HTERT RPE-1 (cell line): ENCODE results near the gene WWP2.
"Not testable (repeated sequence)": the region's sequence is repeated elsewhere in the genome, so short reads cannot be mapped to it uniquely, and the experiment has no call there.

Source experiments
- in situ Hi-C: fragments of 300-500 bp; cut with MboI; formaldehyde crosslinking; loops from 4 replicates; pipeline ENCODE4 v1.14.3; 2020; ENCODE audit warnings: low sequenced_read_pairs

WWP2 gene

GRCh38 chr16:69761983-69762813 lies at the start of gene WWP2:
Gene WWP2, plus strand, starts transcription at chr16:69762332. Its CDS starts 24,679 bp downstream, at chr16:69787011.
- in situ Hi-C loops = no loop called here

- in situ Hi-C loops = no loop called here
Measured at GRCh38 chr16:69712914-69713581, 49.1 kb upstream of the WWP2 start.

DNA sequence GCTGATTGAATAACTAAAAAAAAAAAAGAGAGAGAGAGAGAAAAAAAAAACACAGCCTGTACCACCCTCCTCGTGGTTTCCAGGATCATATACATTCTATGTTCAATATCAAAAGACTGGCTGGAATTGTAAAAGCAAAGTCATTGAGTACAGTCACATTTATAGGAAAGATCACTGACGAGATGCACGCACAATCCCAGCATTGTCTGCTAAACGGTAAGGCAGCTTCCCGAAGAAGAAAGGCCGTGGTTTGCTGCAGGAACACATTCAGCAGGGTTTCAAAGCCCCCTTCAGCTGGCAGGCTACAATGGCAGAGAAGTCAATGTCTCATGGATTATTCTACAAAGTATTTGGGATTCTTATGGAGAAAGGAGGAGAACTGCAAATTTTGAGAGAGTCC lies 45.1 kb upstream of the WWP2 start:
- in situ Hi-C loops = no loop called here

DNA sequence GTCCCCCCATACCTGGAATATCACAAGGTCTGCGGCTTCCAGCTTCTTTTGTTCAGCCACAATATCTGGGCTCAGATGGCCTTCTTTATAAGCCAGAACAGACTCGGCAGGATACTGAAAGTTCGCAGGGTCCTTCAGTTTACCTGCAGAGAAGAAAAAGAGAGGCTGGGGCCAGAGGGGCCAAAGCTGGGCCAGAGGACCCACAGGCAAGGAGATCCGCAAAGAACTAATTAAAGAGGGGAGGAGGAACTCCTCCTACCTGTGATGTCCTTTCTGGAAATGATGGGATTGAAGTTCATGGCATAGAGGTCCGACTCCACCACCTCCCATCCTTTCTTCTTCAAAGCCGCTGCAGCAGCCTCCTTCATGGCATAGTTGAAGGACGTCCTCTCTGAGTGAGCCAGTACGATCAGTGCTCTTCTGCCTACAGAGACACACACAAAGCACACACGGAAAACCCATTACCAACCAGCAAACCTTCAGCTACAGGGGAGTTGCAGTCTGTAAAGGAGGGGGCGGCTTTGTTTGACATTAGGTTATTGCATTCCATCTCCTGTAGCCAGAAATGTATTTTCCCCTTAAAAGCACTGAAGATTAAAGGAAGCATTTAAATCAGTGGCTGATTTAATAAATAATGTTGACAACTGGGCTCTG lies 43.9 kb upstream of the WWP2 start:
- in situ Hi-C loops = no loop called here

DNA sequence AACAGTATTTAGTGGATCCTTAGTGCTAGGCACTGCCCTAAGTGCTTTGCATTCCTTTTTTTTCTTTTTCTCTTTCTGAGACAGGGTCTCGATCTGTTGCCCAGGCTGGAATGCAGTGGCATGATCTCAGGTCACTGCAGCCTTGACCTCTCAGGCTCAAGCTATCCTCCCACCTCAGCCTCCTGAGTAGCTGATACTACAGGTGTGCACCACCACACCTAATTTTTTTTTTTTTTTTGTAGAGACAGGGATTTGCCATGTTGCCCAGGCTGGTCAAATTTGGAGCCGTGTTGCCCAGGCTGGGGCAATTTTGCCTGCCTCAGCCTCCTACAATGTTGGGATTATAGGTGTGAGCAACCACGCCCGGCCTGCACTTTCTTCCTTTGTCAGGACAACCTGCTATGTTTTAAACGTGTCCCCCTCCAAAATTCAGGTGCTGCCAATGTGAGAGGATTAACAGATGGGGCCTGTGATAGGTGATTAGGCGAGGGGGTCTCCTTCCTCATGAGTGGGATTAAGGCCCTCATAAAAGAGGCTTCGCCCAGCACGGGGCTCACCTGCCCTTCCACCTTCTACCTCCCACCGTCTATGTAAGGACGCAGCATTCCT lies 41.2 kb upstream of the WWP2 start:
- in situ Hi-C loops = no loop called here

DNA sequence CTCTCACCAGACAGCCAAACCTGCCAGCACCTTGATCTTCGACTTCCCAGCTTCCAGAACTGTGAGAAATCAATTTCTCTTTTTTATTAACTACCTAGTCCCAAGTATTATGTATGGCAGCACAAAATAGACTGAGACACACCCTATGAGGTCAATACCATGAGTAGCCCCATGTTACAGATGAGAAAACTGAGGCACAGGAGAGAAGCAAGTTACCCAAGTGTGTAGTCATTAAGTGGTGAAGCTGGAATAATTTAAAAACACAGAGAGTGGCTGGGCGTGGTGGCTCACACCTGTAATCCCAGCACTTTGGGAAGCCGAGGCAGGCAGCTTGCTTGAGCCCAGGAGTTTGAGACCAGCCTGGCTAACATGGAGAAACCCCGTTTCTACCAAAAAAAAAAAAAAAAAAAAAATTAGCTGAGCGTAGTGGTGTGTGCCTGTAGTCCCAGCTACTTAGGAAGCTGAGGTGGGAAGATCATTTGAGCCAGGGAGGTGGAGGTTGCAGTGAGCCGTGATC lies 40.6 kb upstream of the WWP2 start:
- in situ Hi-C loops = no loop called here

DNA sequence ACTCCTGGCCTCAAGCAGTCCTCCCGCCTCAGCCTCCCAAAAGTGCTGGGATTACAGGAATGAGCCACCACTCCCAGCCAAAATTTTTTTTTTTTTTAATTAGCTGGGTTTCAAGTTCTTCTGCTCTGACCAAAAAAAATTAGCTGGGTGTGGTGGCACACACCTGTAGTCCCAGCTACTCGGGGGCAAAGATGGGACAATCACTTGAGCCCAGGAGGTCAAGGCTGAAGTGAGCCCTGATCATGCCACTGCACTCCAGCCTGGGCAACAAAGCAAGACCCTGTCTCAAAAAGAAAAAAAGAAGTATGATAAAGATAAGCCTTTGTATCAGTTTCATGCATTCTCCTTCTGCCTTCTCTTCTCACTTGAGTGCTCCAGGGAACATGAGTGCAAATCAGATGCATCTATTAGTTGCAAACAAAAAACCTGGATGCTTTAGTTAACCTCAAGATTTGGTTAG lies 37.7 kb upstream of the WWP2 start:
- in situ Hi-C loops = no loop called here

DNA sequence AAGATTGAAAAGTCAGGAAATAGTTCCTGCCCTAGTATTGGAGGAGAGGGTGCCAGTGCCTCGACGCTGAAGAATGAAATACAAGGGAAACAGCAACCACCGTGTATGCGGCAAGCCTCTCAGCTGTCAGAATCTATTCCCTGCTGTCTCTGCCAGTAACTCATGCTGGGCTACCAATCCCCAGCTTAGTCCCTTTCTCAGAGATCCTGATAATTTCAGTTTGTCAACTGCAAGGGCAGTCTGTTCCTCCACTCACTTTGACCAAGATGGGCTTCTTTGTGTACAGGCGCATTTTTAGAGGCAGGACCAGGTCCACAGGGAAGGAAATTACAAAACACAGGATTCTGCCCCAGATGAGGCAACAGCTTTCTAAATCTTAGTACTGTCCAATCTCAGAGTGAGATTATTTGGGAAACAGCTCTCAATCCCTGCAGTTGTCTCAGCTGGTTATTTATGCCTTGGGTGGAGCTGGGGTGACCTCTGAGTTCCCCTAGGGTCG lies 37.1 kb upstream of the WWP2 start:
- in situ Hi-C loops = no loop called here

DNA sequence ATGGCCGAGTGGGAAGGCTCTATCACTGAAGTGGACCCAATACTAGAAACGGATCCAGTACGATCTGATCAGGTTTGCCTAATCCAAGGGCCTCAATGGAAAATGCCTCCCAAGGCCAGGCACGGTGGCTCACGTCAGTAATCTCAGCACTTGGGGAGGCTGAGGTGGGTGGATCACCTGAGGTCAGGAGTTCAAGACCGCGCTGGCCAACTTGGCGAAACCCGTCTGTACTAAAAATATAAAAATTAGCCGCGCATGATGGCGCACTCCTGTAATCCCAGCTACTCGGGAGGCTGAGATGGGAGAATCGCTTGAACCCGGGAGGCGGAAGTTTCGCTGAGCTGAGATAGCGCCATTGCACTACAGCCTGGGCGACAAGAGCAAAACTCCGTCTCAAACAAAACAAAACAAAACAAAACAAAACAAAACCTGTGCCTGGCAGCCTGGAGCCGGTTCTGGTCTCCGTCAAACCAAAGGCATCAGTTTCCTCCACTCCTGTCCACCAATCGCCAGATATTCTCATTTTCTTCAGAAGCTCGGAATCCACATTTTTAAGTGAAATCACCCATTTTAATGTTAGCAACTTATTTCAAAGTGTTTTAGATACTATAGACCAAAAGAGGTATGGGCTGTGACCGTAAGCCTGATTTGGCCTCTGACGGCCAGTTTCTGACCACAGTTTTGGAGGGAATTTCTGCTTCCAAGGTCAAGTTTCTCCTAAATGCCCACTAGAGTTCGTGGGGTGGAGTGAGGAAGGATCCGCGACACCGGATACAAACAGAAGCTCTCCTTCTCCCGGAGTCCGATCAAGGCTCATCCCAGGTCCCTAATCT lies 36.4 kb upstream of the WWP2 start:
- in situ Hi-C loops = no loop called here

DNA sequence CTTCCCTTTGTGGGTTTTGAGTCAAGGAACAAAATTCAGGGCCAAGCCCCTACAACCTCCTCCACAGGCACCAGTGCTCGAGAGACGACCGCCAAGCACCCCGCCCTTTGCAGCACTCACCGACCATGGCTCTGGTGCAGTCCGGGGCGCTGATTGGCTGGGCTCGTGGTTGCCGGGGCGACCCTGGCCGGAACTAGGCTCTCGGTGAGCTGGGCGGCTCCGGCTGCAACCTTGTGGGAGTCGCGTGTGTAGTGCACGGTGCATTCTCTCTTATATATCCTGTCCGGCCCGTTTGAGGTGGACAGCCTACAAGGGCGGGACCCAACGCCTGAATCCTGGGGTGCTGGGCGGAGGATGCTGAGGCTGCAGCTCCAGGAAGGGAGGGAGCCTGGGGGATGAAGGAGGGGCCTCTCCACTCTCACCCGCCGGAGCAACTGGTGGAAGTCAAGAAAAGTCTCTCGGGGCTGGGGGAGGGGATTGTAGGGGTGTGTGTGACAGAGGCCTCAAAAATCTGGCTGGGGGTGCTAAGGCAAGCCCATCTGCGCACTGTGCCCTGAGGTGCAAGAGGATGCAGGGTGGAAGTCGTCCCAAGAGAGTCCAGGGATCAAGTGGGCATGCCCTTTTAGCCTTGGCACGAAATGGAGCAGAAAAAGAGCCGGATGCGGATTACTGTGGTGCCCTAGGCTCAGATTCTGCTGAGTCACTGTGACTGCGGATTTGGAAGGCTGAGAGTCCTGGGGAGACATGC lies 35.6 kb upstream of the WWP2 start, which contains the start of gene NQO1:
TSS of gene NQO1 (minus strand) at position 248 of the 748 bp plus-strand sequence. CDS start at position 127, 121 bp downstream.
- in situ Hi-C loops = no loop called here

DNA sequence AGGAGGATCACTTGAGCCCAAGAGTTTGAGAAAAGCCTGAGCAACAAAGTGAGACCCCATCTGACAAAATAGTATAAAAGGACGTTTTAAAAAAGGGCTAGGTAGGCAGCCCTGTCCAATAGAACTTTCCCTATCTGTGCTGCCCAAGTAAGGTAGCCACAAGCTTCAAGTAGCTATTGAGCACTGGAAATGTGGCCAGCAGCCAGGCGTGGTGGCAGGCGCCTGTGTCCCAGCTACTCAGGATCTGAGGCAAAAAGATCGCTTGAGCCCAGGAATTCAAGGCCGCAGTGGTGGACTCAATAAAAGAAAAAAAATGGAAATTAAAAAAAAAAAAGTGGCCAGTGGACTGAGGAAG lies 34.2 kb upstream of the WWP2 start:
- in situ Hi-C loops = no loop called here

- in situ Hi-C loops = not testable (repeated sequence)
Measured at GRCh38 chr16:69729030-69729429, 33.1 kb upstream of the WWP2 start.

DNA sequence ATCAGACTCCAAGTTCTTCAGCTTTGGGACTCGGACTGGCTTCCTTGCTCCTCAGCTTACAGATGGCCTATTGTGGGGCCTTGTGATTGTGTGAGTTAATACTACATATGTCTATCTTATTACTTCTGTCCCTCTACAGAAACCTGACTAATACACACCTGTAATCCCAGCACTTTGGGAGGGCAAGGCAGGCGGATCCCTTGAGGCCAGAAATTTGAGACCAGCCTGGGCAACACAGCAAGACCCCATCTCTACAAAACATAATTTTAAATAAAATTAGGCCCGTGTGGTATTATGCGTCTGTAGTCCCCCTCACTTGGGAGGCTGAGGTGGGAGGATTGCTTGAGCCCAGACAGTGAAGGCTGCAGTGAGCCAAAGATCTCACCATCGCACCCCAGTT lies 30.9 kb upstream of the WWP2 start:
- in situ Hi-C loops = not testable (repeated sequence)

DNA sequence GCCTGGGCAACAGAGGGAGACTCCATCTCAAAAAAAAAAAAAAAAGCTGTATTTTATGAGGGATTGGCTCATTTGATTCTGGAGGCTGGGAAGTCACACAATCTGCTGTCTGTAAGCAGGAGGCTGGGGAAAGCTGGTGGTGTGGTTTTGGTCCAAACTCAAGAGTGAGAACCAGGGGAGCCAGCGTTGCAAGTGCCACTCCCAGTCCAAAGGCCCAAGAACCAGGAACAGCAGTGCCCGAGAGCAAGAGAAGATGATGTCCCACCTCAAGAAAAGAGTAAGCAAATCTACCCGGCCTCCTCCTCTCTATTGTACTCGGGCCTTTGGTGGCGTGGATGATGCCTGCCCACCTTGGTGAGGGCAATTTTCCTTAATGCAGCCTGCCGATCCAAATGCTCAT lies 30.0 kb upstream of the WWP2 start:
- in situ Hi-C loops = no loop called here

DNA sequence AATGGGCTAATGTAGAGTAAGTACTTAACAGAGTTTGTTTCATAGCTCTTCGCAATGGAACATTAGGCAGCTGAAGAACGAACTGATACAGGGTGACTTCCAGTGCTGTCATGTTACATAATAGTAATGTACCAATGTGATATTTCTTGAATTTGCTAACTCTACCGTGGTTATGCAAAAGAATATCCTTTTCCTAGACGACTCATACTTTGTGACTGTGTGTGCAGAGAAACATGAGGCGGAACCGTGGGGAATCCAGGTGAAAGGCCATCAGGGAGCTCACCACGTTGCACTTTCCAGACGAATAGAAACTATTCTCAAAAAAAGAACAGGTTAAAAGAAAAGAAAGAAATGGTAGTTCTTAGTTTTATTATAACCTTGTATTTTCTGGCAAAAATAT lies 20.6 kb upstream of the WWP2 start:
- in situ Hi-C loops = no loop called here

- in situ Hi-C loops = no loop called here
Measured at GRCh38 chr16:69741951-69742904, 19.9 kb upstream of the WWP2 start.

DNA sequence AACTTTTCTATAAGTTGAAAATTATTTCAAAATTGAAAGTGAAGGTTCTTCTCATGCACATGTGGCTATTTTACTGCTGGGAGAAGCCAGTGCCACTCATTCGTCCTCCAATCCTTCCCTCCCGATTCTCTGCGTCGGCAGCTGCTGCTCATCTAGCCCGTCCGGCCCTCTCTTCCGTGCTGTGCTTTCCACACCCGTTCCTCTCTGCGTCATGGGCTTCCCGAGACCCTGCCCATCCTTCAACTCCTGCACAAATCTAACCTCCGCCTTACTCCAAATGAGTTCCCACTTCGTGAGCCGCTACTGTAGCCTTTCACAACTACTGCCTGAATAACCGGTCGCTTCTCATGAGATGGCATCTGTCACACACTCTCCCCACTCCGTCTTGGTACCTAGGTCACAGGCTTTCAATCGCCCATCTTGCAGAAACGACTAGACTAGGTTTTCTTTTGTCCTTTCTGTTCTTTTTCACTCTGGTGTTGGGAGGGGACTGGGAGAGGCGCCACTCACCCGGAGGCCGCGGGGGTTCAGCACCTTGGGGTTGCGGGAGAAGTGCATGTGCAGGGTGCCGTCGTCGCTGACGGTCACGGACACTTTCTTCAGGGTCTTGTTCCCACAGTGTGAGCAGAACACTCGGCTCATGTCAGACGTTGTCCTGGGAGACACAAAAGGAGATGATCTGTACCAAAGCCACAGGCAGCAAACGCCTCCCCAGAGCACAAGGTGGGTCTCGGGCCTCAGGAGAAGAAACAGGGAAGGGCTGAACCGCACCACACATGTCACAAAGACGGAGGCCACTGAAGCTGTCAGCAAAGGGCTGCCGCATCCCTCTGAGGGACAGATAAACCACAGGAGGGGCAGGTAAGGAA lies 17.5 kb upstream of the WWP2 start:
- in situ Hi-C loops = no loop called here
